ENCODE measurements around the gene CALML3.

The CALML3 gene

GRCh38 chr10:5524641-5525560 lies at the start of gene CALML3:
Gene CALML3 (plus strand): TSS chr10:5524961. CDS start chr10:5525086, 125 bp downstream.
- DNase-seq, result peak; percentile 37

GRCh38 chr10:5475088-5475487 lies 49.7 kb upstream of the CALML3 start:
- peak; percentile 7 for DNase-seq

GRCh38 chr10:5475974-5476807 lies 48.6 kb upstream of the CALML3 start:
- DNase-seq, result peak; percentile 12

- DNase-seq, result peak; percentile 29
These were observed 47.7 kb upstream of the CALML3 start for GRCh38 chr10:5476918-5477525.

- peak; percentile 25 for DNase-seq
These were observed 46.6 kb upstream of the CALML3 start for GRCh38 chr10:5477948-5478693.

- peak; percentile 33 for DNase-seq
These were observed 46.0 kb upstream of the CALML3 start for GRCh38 chr10:5478694-5479305.

GRCh38 chr10:5479481-5480161 lies 45.1 kb upstream of the CALML3 start:
- DNase-seq, result peak; percentile 42

GRCh38 chr10:5480162-5480941 lies 44.4 kb upstream of the CALML3 start:
- DNase-seq, result no peak

- peak; percentile 40 for DNase-seq
These were observed 43.6 kb upstream of the CALML3 start for GRCh38 chr10:5481121-5481520.

- peak; percentile 39 for DNase-seq
These were observed 42.7 kb upstream of the CALML3 start for GRCh38 chr10:5482016-5482415.

- DNase-seq, result no peak
These were observed 40.6 kb upstream of the CALML3 start for GRCh38 chr10:5484205-5484604.

GRCh38 chr10:5485290-5485689 lies 39.5 kb upstream of the CALML3 start:
- no peak for DNase-seq

- DNase-seq, result no peak
These were observed 38.6 kb upstream of the CALML3 start for GRCh38 chr10:5485948-5486852.

GRCh38 chr10:5486853-5487235 lies 37.9 kb upstream of the CALML3 start:
- no peak for DNase-seq

GRCh38 chr10:5488272-5489161 lies 36.2 kb upstream of the CALML3 start:
- DNase-seq, result no peak

- DNase-seq, result no peak
These were observed 34.7 kb upstream of the CALML3 start for GRCh38 chr10:5490032-5490431.

GRCh38 chr10:5490698-5491464 lies 33.9 kb upstream of the CALML3 start:
- no peak for DNase-seq

GRCh38 chr10:5491477-5491876 lies 33.3 kb upstream of the CALML3 start:
- no peak for DNase-seq

All from activated CD8-positive, alpha-beta memory T cell treated with anti-CD3 and anti-CD28 coated beads, Interleukin-2, amount 50 U/mL, for 48 hours (primary cell).